Measurements from ENCODE around the gene ADSS1.
A peak's percentile ranks its signal among the peaks of the same experiment; 100 is the strongest.

The ADSS1 gene

DNA sequence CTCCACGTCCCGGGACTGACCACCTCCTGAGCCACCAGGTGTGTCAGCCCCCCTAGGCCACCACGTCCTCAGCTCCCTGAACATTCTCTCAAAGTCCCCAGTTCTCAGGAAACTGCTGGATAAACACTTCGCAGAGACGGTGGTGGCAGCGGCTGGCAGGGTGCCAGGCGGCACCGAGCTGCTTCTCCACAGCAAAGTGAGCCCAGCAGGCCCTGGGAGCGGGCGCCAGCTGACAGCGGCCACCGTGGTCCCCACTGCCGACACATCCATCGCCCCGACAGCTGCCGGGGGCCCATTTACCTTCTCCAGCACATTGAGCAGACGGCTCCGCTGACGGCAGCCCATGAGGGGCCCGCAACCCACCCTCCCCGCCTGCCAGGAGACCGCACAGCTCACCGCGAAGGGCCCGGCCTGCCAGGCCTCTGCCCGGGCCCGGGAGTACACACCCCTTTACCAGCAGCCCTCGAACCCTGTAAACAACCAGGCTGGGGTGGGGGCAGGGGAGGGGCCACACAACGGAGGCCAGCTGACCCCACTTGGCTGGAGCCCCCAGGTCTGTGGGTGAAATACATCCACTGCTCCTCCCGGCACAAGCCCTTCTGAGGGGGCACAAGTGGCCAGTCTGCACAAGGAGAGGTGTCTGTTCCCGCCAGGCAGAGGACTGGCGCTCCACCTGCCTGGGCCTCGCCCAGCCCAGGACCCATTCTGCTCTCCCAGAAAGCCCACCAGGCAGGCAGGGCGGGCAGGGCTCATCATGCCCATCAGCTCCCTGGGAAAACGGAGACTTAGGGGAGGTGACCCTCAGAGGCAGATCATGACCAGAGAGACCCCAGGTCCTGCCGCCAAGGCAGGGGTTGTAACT, 61.0 kb downstream of the ADSS1 start:
- DNase-seq, result peak; percentile 19 to 56

DNA sequence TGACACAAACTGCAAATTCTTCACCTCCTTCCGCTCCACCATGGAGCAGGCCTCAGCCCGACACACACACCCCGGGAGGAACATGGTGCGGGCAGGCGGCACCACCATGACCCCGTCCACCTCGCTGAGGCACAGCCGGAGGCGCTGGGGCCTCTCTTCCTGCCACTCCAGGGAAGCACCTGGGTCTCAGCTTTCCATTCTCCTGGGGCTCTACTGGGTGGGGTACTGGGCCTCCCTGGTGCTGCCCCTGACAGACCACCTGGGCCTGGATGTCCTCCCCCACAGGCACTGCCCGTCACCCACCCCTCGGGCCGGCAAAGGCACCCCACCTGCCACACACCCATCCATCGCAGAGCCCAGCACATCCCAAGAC, 61.7 kb downstream of the ADSS1 start:
- DNase-seq, result no peak

DNA sequence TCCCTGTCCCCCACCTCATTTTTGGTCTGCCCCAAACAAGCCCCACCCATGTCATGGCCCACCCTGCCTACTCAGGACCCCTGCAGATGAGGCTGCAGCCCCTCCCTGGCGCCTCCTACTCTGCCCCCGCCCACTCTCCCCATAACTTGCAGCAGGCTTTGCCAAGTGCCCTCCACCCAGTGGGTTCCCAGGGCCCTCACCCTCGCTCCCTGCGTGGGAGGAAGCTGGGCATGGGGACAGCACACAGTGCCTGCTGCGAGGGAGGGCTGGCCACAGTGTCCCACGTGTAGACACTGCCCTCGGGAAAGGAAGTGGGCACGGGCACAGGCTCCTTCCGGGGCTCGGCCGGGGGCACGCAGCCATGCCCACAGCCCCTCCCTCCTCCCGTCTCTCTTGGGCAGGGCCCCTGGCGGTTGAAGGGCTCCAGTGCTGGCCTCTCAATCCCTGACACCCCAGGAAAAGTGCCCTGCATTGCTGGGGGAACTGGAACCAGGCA, 62.1 kb downstream of the ADSS1 start:
- no peak for DNase-seq

DNA sequence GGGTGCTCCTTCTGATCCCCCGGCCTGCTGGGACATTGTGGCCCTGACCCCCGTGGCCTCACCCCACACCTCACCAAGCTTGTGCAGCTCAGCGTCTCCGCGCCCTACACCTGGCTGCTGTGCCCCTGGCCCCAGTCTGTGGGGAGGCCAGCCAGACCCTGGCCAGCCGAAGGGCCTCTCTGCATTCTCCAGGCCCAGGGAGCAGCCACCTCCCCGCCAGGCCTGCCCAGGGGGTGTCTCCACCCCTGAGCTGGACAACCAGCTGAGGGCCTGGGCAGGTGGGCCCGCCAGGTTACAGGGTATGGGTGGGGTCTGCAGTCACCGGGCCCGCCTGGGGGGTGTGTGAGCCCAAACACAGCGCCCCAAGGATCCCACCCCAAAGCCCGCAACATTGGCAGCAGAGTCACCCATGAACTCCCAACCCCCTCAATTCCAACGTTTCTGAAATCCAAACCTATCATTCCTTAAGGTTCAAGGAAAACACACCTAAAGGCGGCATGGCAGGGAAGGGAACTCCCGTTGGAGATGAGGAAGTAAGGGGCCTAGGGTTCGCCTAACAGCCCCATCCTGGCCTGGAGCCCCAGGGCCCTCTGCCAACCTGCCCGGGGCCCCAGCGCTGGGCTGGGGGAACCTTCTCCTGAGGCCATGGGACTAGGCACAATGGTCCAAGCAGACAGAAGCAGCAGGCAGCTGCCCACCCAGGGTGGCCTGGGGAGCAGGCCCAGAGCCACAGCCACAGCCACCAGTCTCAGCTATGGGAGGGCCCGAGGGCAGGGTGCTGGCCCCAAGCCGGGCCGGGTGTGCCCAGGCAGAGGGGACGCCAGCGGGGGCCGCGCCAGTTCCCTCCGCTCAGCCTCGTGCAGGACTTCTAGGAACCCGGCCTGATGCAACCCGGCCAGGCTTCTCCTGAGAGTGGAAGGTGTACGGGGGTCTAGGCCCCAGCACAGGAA, 63.0 kb downstream of the ADSS1 start:
- DNase-seq, result no peak

DNA sequence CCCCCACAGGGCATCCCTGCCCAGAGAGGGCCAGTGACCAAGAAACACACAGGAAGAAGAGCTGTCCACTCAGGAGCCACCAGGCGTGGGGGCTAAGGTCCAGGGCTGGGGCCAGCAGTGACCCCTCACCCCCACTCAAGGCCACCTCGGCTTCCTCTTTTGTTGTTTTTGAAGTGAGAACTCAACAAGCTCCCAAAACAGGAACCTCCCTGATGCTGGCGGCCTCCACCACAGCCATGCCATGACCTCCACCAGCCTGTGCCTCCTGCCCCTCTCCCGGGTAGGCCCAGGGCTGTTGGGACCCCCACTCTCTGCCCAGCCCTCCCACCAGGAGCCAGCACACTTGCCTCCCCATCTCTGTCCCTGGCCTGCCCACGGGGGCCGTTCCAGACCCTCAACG, 63.7 kb downstream of the ADSS1 start:
- no peak for DNase-seq

DNA sequence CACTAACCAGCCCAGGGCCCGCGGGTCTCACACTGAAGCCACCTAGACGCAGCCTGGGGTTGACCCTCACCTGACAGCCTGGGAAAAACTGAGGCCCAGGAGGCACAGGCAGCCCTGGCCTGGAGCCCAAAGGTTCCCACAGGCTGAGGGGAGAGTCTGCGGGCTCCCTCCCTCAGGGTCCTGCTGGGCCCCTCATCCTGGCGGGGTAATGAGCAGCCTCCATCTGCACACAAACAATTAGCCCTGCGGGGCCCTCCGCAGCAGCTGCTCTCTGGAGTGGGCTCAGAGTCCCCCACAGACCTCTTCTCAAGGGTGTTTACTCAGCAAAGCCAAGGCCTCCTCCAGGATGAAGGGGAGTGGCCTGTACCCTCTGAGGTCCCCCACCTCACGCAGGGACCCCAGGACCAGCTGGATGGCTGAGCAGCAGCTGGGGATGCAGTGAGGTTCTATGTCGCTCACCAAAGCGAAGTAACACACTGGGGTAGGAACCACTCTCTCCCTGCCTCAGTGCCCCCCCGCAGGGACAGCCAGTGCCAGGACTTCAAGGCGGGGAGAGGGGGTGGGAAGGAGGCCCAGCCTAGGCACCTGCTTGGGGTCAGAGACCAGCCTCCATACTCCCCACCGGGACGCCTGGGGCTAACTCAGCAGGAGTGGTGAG, 64.3 kb downstream of the ADSS1 start:
- DNase-seq, result peak; percentile 94 to 99

DNA sequence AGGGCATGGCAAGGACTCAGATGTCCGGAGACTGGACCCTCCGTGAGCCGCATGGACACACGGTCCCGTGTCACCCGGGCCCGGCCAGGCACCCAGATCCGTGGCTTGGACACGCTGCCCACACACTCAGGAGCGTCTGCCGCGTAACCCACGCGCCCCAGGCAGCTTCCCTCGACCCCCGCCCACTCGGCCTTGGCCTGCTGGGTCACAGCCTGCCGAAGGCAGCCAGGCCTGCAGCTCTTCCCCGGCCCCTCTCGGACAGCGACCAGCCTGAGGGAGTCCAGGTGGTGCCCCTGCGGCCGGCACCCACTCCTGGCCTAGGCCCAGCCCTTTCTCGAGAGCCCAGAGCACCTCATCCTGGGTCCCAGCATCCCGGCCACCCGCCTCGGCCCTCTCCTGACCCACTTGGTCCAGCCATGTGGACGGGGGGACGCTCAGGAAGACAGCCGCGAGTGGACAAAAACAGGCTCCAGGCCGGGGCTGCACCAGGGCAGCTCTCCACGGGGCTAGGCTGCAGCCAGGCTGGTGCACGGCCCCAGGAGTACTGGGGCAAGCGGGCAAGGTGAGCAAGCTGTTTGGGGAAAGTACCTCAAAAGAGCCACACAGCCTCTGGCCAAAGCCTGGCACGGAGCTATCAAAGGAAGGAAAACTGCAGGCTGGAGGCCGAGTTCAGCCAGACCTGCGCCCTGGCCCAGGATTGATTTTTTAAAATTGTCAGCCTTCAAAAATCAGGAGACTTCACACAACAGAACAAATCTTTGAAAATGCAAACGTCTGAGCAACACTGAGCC, 65.0 kb downstream of the ADSS1 start:
- no peak for DNase-seq

DNA sequence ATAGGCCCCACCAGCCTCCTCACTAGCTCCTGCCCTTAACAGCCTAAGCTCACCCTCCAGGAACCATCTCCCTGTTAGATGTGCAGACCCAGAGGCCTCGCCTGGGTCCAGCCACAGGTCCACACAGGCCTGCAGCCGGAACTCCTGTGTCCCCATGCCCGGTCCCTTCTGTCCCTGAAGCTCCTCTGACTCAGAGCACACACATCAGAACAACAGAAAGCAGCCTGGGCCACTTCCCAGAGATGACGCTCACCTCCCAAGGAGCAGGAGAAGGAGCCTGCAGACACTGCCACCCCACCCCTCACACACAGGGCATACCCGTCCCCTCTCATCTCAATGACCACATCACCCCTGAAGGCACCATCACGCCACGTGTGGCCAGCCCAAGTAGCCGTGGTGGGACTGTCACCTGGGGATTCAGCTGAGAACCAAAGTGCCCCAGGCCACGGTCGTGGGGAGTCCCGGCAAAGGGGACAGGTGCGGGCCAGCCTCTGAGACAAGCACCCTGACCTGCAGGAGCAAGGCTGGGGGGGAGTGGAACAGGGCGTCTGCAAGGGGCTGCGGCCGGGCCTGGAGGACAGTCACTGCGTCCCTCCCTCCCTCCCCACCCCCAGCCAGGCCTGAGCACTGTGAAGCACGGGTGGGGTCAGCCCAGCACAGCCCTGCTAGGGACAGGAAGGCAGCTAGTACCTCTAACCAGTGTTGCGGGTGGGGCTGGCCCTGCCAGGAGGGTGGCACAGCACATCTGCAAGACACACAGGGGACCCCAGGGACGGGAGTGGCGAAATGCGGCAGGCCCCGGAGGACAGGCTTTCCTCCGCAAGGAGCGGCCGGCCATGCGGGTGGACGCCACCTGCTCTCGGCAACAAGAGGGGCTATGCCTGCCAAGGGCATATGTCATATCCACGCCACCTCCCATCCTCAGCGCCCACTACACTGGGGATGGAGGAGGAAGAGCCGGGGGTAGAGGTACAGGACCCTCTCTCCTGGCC, 66.0 kb downstream of the ADSS1 start:
- DNase-seq, result no peak

DNA sequence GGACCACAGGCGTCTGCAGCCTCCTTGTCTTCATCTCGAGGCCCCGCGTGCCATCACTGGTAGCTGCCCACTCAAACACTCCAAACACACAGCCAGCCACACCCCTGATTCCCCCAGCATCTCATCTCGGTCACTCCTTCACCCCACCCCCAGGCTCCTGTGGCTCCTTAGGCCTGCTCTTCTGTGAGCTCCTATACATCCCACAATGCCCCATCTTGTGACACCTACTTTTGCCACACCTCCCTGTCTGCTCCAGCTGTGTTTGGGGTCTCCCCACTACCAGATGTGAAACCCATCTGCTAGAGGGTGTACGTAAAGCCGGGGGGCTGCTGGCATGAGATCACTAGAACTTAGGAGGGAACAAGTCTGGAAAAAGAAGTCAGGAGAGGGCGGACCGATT, 67.4 kb downstream of the ADSS1 start:
- no peak for DNase-seq

DNA sequence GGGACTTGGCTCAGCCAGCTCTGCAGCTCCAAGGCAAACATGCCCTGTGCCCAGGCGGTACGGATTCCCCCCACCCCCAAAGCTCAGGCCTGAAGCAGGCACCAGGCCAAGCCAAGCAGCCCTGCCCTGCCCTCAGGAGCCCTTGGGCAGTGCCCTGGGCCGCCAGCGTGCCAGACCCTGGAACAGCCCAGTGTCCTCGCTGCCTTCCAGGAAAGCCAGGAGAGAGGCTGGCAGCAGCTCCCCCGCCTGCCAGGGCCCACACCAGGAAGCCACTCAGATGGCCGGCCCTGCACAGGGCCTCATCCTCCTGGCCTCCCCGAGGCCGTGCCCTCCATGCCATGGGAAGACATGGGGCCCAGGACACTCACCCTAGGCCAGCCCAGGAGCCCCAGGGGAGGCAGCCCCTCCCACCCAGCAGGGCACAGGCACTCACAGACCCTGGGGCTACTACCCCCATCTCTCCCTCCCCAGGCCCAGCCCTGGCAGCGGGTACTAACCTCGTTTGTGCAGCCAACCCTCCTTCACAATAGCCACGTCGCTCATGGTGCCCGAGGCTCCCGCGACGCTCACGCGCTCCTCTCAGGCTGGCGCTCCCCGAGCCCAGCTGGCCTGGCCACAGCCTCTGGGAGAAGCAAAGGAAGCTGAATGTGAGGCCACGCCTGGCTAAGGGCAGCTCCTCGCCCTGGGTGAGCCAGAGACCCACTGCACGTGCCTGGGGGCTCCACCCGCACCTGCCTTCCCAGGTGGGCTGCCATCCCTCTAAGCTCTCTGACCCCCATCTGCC, 68.3 kb downstream of the ADSS1 start:
- DNase-seq, result no peak

DNA sequence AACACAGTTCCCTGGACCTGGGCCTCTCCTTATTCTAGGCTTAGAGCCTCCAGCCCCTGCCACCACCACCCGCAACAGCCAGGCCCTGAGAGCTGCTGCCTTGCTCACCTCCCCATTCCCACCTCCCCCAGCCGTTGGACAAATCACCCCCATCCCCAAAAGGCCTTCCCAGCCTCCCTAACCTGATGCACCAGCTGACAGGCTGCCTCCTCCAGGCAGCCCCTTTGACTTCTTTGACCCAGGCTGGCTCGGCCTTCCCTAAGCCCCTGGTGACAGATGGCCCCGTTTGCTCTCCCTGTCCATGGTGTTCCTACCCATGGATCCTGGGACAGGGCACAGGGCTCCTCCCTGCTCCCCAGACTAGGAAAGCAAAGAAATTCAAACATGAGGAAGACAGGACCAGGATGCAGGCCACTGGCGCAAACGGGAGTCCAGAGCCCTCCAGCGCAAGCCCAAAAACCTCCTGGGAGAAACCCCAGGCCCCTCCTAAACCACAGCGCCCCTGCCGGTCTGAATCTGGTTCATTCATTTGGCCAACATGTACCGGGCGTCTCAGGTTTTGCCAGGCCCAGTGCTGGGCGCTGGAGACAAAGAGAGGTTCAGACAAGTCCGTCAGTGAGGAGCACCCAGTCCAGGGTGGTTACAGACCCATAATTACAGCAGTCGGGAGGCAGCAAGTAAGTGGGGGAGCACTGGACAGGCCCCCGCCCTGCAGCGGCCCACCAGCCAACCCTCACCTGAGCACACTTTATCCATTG, 69.1 kb downstream of the ADSS1 start:
- no peak for DNase-seq

DNA sequence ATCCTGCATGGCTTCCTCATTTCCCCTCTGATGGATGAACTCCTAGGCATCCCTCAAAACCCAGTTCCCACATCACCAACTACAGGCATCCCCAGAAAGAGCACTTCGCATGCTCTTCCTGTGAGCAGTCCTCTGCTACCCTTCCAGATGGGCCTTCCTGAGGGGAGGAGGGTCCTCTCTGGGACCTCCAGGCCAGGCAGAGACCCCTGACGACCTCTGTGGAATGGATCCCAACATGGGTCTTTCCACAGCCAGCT, 69.6 kb downstream of the ADSS1 start:
- no peak for DNase-seq

DNA sequence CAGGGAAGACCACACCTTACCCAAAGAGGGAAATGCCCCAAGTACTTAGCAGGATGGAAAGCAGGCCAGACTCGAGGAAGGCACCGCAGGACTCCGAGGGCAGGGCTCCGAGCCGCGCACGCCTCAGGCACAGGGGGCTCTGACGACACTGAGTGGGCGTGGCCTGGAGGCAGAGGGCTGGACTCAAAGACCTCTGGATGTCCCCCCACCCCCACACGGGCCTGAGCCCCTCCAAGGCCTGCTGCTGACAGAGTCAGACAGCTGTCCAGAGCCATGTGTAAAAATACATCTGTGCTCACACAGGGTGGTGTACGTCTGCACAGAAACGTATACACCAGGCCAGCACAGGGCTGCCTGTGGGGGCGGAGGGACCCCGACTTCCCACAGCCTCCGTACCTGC, 70.1 kb downstream of the ADSS1 start:
- DNase-seq, result peak in 1 of 2 experiments; percentile 45

DNA sequence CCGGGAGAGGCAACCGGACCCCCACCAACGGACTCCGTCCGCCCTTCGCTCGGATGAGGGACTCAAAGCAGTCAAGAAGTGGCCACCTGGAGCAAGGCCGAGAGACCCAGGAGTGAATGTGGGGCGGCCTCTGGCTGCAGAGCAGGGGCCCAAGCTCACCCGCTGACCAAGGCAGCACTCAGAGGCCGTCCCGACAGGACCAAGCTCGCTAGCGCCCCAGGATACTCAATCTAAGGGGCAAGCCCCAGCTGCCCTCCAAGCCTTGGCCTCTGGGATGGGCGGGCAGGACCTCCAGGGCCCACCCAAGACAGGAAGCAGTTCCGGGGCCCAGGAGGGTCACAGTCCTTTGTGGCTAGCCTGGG, 70.6 kb downstream of the ADSS1 start:
- no peak for DNase-seq

DNA sequence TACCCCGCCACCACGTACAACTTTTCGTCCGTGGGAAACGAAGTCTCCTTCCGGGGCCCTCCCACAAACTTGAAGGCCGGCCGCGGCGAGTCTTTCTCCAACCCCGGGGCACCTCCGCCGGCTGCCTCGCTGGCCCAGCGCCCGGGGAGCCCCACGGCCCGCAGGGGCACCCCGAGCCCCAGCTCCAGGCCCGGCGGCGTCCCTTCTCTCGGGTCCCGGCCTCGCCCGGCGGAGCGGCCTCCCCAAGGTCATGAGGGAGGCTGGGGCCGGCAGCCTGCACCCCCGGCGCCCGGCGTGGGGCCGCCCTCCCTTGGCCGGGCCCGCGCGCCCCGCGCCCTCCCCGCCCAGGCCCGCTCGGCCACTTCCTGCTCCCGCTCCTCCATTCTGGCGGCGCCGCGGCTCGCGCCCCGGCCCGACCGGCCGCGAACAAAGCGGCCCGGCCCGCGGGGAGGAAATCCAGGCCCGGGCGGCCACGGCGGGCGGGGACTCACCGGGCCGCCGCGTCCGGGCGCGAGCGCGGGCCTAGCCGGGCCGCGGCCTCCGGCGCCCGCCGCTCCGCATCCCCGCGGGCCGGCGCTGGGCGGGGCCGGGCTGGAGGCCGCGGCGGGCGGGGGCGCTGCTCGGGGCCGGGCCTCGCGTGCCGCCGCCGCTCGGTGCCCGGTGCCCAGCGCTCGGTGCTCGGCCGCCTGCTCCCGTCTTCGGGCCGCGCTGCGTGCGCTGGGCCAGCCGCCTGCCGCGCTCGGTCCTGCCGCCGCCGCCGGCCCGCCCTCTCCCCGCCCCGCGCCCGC, 71.2 kb downstream of the ADSS1 start, which contains the start of gene AKT1:
AKT1 (minus strand) TSS at position 756 of the 788 bp plus-strand sequence. CDS start 3,105 bp downstream, outside the sequence.
- DNase-seq, result no peak

DNA sequence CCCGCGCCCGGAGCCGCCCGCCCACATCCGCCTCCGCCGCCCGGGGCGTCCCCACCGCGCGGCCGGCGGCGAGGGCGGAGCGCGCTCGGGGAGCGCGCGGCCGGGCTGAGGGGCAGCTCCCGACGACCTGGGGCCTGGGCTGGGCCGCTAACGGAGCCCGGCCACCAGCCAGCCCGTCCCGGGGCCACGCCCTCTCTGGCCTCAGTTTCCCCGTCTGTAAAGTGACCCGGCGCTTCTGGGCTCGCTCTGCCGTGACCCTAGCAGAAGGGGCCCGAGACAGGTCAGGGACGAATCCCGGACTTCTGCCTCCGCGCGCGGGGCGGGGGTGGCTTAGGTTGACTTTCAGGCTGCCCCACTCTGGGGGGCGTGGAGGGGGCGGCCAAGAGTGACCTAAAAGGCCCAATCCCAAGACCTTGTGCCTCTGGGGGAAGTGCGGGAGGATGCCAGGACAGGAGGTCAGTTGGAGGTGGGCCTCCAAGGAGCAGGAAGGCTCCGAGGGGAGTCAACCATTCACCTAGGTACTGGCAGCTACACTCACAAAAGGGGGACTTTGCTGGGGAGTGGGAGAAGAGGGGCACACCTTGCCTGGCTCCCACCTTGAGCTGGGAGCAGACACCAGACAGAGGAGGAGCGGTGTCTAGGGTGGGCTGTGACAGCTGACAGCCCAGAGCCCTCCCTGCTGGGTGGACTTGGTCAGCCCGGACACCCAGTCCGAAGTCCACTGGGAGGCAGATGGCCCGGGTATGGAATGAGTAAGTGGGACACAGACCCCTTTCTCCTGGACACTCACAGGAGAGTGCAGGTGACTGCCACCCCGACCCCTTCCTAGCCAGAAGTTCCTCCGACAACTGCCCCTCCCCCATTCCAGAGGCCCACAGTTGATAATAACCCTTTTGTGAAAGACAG, 72.0 kb downstream of the ADSS1 start:
- peak in 1 of 2 experiments; percentile 29 for DNase-seq

DNA sequence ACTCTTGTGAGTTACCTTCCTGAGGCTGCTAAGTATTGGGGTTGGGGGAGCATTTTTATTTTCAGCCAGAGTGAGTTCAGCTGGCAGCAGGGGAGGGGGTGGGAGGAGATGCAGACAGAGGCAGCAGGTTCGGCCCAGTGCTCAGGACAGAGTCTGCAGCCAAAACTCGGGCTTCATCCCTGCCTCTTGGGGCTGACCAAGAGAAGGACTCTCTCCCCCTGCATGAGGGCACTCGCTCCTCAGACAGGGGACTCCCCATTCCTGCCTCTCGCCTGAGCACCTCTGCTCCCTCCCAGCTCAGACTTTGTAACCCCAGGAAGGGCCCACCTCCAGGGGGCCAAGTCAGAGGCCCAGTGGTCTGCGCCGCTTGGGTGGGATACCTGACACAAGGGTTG, 72.7 kb downstream of the ADSS1 start:
- DNase-seq, result no peak
